ENCODE measurements around the gene HPSE2.

Gene HPSE2

DNA sequence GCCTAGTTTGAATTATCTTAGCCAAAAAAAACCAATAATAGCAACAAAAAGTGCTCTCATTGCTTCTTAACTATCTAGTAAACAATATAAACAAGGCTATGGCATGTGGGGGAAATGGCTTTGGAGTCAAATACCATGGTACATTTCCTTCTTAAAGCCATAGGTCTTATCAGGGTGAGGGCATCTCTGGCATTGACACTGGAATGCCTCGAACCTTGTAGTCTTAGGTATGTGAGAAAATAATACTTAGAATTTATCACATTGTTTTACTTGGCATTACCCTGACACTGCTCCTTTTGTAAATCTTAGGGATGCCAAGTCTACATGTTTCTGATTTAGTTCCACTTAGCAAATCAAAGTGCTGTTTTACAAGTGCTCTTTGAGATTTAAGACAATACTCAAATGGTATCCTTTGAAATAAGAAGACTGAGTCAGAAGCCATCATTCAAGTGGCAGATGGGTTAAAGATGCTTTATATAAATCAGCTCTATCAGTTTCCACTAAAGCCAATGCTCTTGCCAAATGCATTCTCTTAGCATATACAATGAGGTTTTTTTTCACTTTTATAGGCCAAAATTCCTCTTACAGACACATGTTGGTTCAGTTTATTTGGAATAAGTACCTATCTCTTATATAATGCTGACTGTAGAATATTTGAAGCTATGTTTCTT, 155.2 kb downstream of the HPSE2 start:
- peaks cover 15% of the 10 kb centered on the region for H3K4me1 ChIP-seq (ENCODE audit: control insufficient read depth, insufficient read depth, low read length)
- H3K9ac ChIP-seq (ENCODE audit: low read length), result no peak overlapping the region
- H3K27me3 ChIP-seq (ENCODE audit: control insufficient read depth, insufficient read depth, low read length), result no peaks in the 10 kb centered on the region
- no peak overlapping the region for H3K4me3 ChIP-seq (ENCODE audit: low read depth, low read length)
- no peaks in the 10 kb centered on the region for H3K9me3 ChIP-seq (ENCODE audit: control insufficient read depth, insufficient read depth, low read depth, low read length)
- no peak overlapping the region for H3K27ac ChIP-seq (ENCODE audit: low read depth, low read length)
- no peaks in the 10 kb centered on the region for H3K36me3 ChIP-seq (ENCODE audit: control insufficient read depth, insufficient read depth, low read length)

DNA sequence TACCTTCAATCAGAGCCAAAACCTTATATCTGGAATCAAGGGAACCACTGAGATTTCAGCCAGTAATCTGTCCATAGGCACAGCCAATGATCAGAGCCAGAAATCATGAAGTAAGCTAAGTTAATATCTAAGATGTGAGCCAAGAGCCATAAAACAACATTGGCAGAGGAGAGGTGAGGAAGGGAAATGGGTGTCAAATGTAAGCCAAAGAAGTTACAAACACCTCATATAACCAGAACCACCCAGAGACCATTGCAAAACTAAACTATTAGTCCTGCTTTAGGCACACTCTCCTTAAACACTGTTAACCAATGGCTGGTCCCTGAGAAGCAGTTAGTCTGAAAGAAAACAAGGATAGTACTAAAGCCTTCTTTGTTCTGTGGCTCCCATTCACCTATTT, 173.1 kb downstream of the HPSE2 start:
- Histone ChIP-seq H3K4me1 (ENCODE audit: control insufficient read depth, insufficient read depth, low read length) (no peaks in the 10 kb centered on the region), H3K9ac (ENCODE audit: low read length) (no peak overlapping the region), H3K9me3 (ENCODE audit: control insufficient read depth, insufficient read depth, low read depth, low read length) (peaks cover 10% of the 10 kb centered on the region), H3K4me3 (ENCODE audit: low read depth, low read length) (no peak overlapping the region), H3K27me3 (ENCODE audit: control insufficient read depth, insufficient read depth, low read length) (no peaks in the 10 kb centered on the region), H3K27ac (ENCODE audit: low read depth, low read length) (no peak overlapping the region), H3K36me3 (ENCODE audit: control insufficient read depth, insufficient read depth, low read length) (no peaks in the 10 kb centered on the region)

GRCh38 chr10:99058762-99059161, 176.9 kb downstream of the HPSE2 start:
- no peak overlapping the region for H3K9ac ChIP-seq (ENCODE audit: low read length)
- no peaks in the 10 kb centered on the region for H3K4me1 ChIP-seq (ENCODE audit: control insufficient read depth, insufficient read depth, low read length)
- H3K4me3 ChIP-seq (ENCODE audit: low read depth, low read length), result no peak overlapping the region
- H3K27me3 ChIP-seq (ENCODE audit: control insufficient read depth, insufficient read depth, low read length), result no peaks in the 10 kb centered on the region
- no peaks in the 10 kb centered on the region for H3K36me3 ChIP-seq (ENCODE audit: control insufficient read depth, insufficient read depth, low read length)
- H3K9me3 ChIP-seq (ENCODE audit: control insufficient read depth, insufficient read depth, low read depth, low read length), result no peaks in the 10 kb centered on the region
- H3K27ac ChIP-seq (ENCODE audit: low read depth, low read length), result no peak overlapping the region

GRCh38 chr10:99057936-99058690, 177.5 kb downstream of the HPSE2 start:
- no peak overlapping the region for H3K27ac ChIP-seq (ENCODE audit: low read depth, low read length)
- no peaks in the 10 kb centered on the region for H3K4me1 ChIP-seq (ENCODE audit: control insufficient read depth, insufficient read depth, low read length)
- H3K9me3 ChIP-seq (ENCODE audit: control insufficient read depth, insufficient read depth, low read depth, low read length), result no peaks in the 10 kb centered on the region
- no peaks in the 10 kb centered on the region for H3K36me3 ChIP-seq (ENCODE audit: control insufficient read depth, insufficient read depth, low read length)
- no peak overlapping the region for H3K9ac ChIP-seq (ENCODE audit: low read length)
- no peaks in the 10 kb centered on the region for H3K27me3 ChIP-seq (ENCODE audit: control insufficient read depth, insufficient read depth, low read length)
- no peak overlapping the region for H3K4me3 ChIP-seq (ENCODE audit: low read depth, low read length)

DNA sequence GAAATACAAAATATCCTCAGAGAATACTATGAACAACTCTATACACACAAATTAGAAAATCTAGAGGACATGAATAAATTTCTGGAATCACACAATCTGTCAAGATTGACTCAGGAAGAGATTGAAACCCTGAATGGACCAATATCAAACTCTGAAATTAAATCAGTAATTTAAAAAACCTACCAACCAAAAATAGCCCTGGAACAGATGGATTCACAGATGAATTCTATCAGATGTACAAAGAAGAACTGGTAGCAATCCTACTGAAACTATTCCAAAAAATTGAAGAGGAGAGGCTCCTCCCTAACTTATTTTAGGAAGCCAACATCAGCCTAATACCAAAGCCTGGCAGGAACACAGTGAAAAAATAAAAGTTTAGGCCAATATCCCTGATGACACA, 190.0 kb downstream of the HPSE2 start:
- Histone ChIP-seq H3K4me1 (ENCODE audit: control insufficient read depth, insufficient read depth, low read length) (no peaks in the 10 kb centered on the region), H3K27me3 (ENCODE audit: control insufficient read depth, insufficient read depth, low read length) (no peaks in the 10 kb centered on the region), H3K4me3 (ENCODE audit: low read depth, low read length) (no peak overlapping the region), H3K9ac (ENCODE audit: low read length) (no peak overlapping the region), H3K9me3 (ENCODE audit: control insufficient read depth, insufficient read depth, low read depth, low read length) (peaks cover 27% of the 10 kb centered on the region), H3K36me3 (ENCODE audit: control insufficient read depth, insufficient read depth, low read length) (no peaks in the 10 kb centered on the region), H3K27ac (ENCODE audit: low read depth, low read length) (no peak overlapping the region)

DNA sequence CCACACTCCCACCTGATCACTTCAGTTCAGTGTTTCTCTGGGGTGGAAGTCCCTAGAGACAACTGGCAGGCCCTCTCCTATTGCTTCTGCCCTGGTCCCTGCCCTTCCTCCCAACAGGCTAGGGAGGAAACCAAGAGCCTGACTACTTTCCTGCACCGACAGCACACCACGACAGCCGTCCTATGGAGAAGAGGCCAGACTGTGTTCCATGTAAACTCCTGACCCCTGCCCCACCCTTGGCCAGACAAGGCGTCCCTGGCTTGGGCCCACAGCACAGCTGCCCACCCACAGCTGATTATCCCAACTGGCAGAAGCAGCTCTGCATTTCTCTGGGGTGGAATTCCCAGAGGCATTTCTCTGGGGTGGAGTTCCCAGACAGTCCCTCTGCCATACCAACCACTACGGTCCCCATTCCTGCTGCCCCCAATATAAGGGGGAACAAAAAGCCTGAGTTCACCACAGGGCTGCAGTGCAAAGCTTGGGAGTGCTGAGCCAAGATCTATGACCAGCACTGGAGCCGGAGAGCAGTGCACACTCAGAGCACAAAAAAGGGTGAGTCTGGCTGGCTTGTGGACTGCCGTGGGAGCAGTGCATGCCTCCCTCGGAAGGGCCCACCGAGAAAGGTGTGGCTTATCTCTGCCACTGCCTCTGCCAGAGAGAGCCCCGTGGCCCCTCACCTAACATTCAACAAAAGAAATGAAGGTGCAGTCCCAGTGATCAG, 193.4 kb downstream of the HPSE2 start:
- Histone ChIP-seq H3K27me3 (ENCODE audit: control insufficient read depth, insufficient read depth, low read length) (no peaks in the 10 kb centered on the region), H3K9ac (ENCODE audit: low read length) (no peak overlapping the region), H3K36me3 (ENCODE audit: control insufficient read depth, insufficient read depth, low read length) (no peaks in the 10 kb centered on the region), H3K4me1 (ENCODE audit: control insufficient read depth, insufficient read depth, low read length) (no peaks in the 10 kb centered on the region), H3K27ac (ENCODE audit: low read depth, low read length) (no peak overlapping the region), H3K4me3 (ENCODE audit: low read depth, low read length) (no peak overlapping the region), H3K9me3 (ENCODE audit: control insufficient read depth, insufficient read depth, low read depth, low read length) (peaks cover 27% of the 10 kb centered on the region)

- no peaks in the 10 kb centered on the region for H3K4me1 ChIP-seq (ENCODE audit: control insufficient read depth, insufficient read depth, low read length)
- H3K36me3 ChIP-seq (ENCODE audit: control insufficient read depth, insufficient read depth, low read length), result no peaks in the 10 kb centered on the region
- H3K27ac ChIP-seq (ENCODE audit: low read depth, low read length), result no peak overlapping the region
- H3K27me3 ChIP-seq (ENCODE audit: control insufficient read depth, insufficient read depth, low read length), result no peaks in the 10 kb centered on the region
- H3K4me3 ChIP-seq (ENCODE audit: low read depth, low read length), result no peak overlapping the region
- no peak overlapping the region for H3K9ac ChIP-seq (ENCODE audit: low read length)
- H3K9me3 ChIP-seq (ENCODE audit: control insufficient read depth, insufficient read depth, low read depth, low read length), result peaks cover 27% of the 10 kb centered on the region
Measured at GRCh38 chr10:99041468-99041867, 194.2 kb downstream of the HPSE2 start.

DNA sequence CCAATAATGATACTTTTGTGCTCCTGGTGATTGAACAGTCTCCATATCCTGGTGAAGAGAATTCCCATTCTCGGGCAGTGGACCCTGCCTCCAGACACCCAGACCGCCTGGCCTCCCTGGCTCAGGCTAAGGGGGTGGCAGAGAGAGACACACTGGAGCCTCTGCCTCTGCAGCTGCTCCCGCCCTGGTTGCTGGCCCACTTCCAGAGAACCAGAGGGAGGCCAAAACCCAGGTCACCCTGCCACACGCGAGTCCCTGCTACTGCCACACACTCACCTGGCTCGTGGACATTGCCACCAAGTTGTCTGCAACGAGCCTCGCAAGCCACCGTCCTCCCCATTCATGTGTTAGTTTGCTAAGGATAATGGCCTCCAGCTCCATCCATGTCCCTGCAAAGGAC, 221.8 kb downstream of the HPSE2 start:
- Histone ChIP-seq H3K27ac (ENCODE audit: low read depth, low read length) (no peak overlapping the region), H3K27me3 (ENCODE audit: control insufficient read depth, insufficient read depth, low read length) (no peaks in the 10 kb centered on the region), H3K36me3 (ENCODE audit: control insufficient read depth, insufficient read depth, low read length) (no peaks in the 10 kb centered on the region), H3K9ac (ENCODE audit: low read length) (no peak overlapping the region), H3K4me1 (ENCODE audit: control insufficient read depth, insufficient read depth, low read length) (no peaks in the 10 kb centered on the region), H3K4me3 (ENCODE audit: low read depth, low read length) (no peak overlapping the region), H3K9me3 (ENCODE audit: control insufficient read depth, insufficient read depth, low read depth, low read length) (no peaks in the 10 kb centered on the region)

DNA sequence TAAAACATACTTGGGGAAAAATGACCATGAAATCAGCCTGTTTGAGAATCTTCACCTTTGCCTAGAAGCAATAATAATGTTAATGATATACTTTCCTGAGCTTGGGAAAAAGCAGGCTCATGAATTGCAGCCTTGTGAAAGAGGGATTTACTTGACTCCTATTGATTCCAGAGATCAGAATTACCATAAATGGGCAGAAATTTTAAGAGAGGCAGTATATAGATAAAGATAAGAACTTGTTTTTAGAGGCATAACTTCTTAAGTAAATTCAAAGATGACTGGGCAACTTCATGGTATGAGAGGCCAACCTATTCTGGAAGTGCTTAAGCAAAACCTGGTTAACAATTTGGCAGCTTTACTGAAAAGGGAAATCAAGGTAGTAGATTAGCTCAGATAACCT, 225.4 kb downstream of the HPSE2 start:
- Histone ChIP-seq H3K9me3 (ENCODE audit: control insufficient read depth, insufficient read depth, low read depth, low read length) (peaks cover 4% of the 10 kb centered on the region; the same call in 1 of the 2 replicates), H3K9ac (ENCODE audit: low read length) (no peak overlapping the region), H3K27ac (ENCODE audit: low read depth, low read length) (no peak overlapping the region), H3K4me1 (ENCODE audit: control insufficient read depth, insufficient read depth, low read length) (no peaks in the 10 kb centered on the region), H3K4me3 (ENCODE audit: low read depth, low read length) (no peak overlapping the region), H3K36me3 (ENCODE audit: control insufficient read depth, insufficient read depth, low read length) (no peaks in the 10 kb centered on the region), H3K27me3 (ENCODE audit: control insufficient read depth, insufficient read depth, low read length) (no peaks in the 10 kb centered on the region)

DNA sequence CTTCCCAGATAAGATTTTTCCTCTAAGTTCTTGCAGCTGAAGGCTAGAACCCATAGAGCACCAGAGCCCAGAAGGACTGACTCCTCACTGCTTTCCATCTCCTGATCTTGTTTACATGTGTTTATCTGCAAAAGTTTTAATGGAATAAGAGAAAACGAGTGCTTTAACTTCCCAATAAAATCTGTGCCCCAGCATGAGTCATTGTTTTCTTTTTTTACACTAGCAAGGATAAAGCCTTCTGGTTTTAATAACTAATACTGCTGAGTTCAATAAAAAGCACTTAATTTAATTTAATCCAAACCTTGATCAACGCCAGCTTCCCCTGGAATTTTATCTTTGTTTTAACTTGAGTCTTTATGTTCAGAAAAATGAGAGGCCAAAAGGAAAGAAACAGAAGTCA, 227.6 kb downstream of the HPSE2 start:
- no peak overlapping the region for H3K9ac ChIP-seq (ENCODE audit: low read length)
- H3K36me3 ChIP-seq (ENCODE audit: control insufficient read depth, insufficient read depth, low read length), result no peaks in the 10 kb centered on the region
- H3K4me1 ChIP-seq (ENCODE audit: control insufficient read depth, insufficient read depth, low read length), result no peaks in the 10 kb centered on the region
- H3K27ac ChIP-seq (ENCODE audit: low read depth, low read length), result no peak overlapping the region
- peaks cover 12% of the 10 kb centered on the region; the same call in 1 of the 2 replicates for H3K9me3 ChIP-seq (ENCODE audit: control insufficient read depth, insufficient read depth, low read depth, low read length)
- no peak overlapping the region for H3K4me3 ChIP-seq (ENCODE audit: low read depth, low read length)
- H3K27me3 ChIP-seq (ENCODE audit: control insufficient read depth, insufficient read depth, low read length), result no peaks in the 10 kb centered on the region

DNA sequence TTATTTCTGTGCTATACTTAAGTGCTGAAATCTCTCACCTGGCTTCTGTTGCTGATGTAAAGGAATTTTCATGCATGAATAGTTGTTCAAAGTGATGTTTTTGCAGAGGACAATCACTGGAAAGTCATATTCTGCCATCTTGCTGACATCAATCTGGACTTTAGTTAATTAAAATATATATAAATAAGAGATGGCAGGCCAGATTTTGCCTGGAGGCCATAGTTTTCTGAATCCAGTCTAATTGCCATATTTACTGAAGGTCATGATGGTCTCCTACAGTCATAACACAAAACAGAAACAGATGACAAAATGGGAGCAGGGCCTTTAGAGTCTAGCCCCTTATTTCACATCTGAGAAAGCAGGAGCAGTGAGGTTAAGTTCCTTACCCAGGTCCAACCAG, 228.2 kb downstream of the HPSE2 start:
- Histone ChIP-seq H3K9me3 (ENCODE audit: control insufficient read depth, insufficient read depth, low read depth, low read length) (peaks cover 12% of the 10 kb centered on the region; the same call in 1 of the 2 replicates), H3K27me3 (ENCODE audit: control insufficient read depth, insufficient read depth, low read length) (no peaks in the 10 kb centered on the region), H3K4me3 (ENCODE audit: low read depth, low read length) (no peak overlapping the region), H3K4me1 (ENCODE audit: control insufficient read depth, insufficient read depth, low read length) (no peaks in the 10 kb centered on the region), H3K27ac (ENCODE audit: low read depth, low read length) (no peak overlapping the region), H3K9ac (ENCODE audit: low read length) (no peak overlapping the region), H3K36me3 (ENCODE audit: control insufficient read depth, insufficient read depth, low read length) (no peaks in the 10 kb centered on the region)
